Spleen (tissue), 11 donors: ENCODE data around the gene WIPF2. TPM values are rescaled to one million over a fixed set of nuclear protein-coding genes. Genes with fewer than 3 reads are reported as not detected.

Experiments
- DNase-seq: peaks from one replicate; pipeline ENCODE4 v3.0.0-alpha.2; 2020
- H3K27ac ChIP-seq, 8 donors: fragments of 200-600 bp; sonication (generic) in 7 of 8; 1 replicate in 4 of 8; 2 replicates in 4 of 8; pipeline versions ENCODE4 v1.5.0 to v1.8.0; 2016 to 2021; ENCODE audit warnings: inconsistent platforms in 4 of 8, mild to moderate bottlenecking in 4 of 8, moderate library complexity in 1 of 8
- H3K27me3 ChIP-seq, 7 donors: fragments of 200-600 bp; sonication (generic) in 6 of 7; replicated peaks in 1 of 7; 1 replicate in 4 of 7; 2 replicates in 3 of 7; pipeline versions ENCODE4 v1.5.0 to v1.8.0; 2016 to 2021; ENCODE audit warnings: inconsistent platforms in 3 of 7, mild to moderate bottlenecking in 1 of 7
- H3K36me3 ChIP-seq, 6 donors: fragments of 200-600 bp; sonication (generic) in 5 of 6; 1 replicate in 4 of 6; 2 replicates in 2 of 6; pipeline versions ENCODE4 v1.5.0 to v1.8.0; 2016 to 2021; ENCODE audit warnings: inconsistent platforms in 2 of 6
- H3K4me1 ChIP-seq, 6 donors: fragments of 200-600 bp; sonication (generic) in 5 of 6; 1 replicate in 3 of 6; 2 replicates in 3 of 6; pipeline versions ENCODE4 v1.5.0 to v1.8.0; 2016 to 2021; ENCODE audit warnings: inconsistent platforms in 3 of 6
- H3K4me3 ChIP-seq, 8 donors: fragments of 200-600 bp; sonication (generic) in 7 of 8; 1 replicate in 4 of 8; 2 replicates in 4 of 8; pipeline versions ENCODE4 v1.5.0 to v1.8.0; 2016 to 2021; ENCODE audit warnings: inconsistent platforms in 4 of 8, mild to moderate bottlenecking in 4 of 8, moderate library complexity in 2 of 8
- H3K9me3 ChIP-seq, 8 donors: fragments of 200-600 bp; sonication (generic) in 7 of 8; 1 replicate in 4 of 8; 2 replicates in 4 of 8; pipeline versions ENCODE4 v1.5.0 to v1.8.0; 2016 to 2021; ENCODE audit warnings: inconsistent platforms in 4 of 8
- POLR2A ChIP-seq, 3 donors: fragments of 450-650 bp; IDR thresholded peaks; one replicate each; pipeline ENCODE4 v1.5.1; 2017; ENCODE audit warnings: antibody characterized with exemption in 3 of 3, mild to moderate bottlenecking in 1 of 3
- POLR2AphosphoS5 ChIP-seq, 3 donors: sonication (generic); formaldehyde crosslinking; IDR thresholded peaks; one replicate each; pipeline ENCODE4 v1.5.1; 2017; ENCODE audit warnings: antibody characterized with exemption in 3 of 3
- WGBS, 5 donors: extraction: QIAGEN DNeasy Blood & Tissue Kit in 3 of 5; methylation state at CpG; one replicate each; pipeline versions ENCODE4 v1.1.5 to v1.1.7; 2013 to 2018; 5-methylcytosine and 5-hydroxymethylcytosine counted together
- intact Hi-C: fragments of 100-400 bp; cut with DNase I; formaldehyde crosslinking; loops from one replicate; pipeline ENCODE4 v1.15.0; 2023; ENCODE audit warnings: low total_unique reads
- polyA plus RNA-seq, 3 donors: library from polyadenylated mRNA; stranded (reverse); fragments of 200-250 nt; gene quantifications; one replicate each; pipeline ENCODE4 v1.2.1, GENCODE V29; 2013
- total RNA-seq, 7 donors: library from RNA; depleted of rRNA in 3 of 7; stranded (reverse); fragments of >200 nt in 3 of 7; fragmentation: NEBNext Ultra II Directional in 4 of 7; extraction: Animal tissue kit (Norgen Biotek cat#: 25700) in 4 of 7; gene quantifications; one replicate each; pipeline versions ENCODE4 v1.1.0 to v1.2.1, GENCODE V29; 2016 to 2021
- TF ChIP-seq, protein P1 (sequence below), 11 experiments: fragments of 200-600 bp in 7 of 11; fragments of 450-650 bp in 4 of 11; sonication (generic) in 4 of 11; IDR thresholded peaks in 8 of 11; conservative IDR thresholded peaks in 3 of 11; 1 replicate in 7 of 11; 2 replicates in 4 of 11; pipeline versions ENCODE4 v1.4.0 to v1.8.0; 2016 to 2021; ENCODE audit warnings: antibody characterized with exemption in 11 of 11, inconsistent platforms in 4 of 11, mild to moderate bottlenecking in 1 of 11
- donor health status: healthy with polysubstance abuse.
- donor health status: DM: no; HTN: no; CAD: no; lungs with moderate emphysema.
- donor health status: DM: no; HTN: no; CAD: no.
- donor health status: Bipolar disorder and iron deficiency.
- donor health status: healthy.
- donor health status: DM: no; HTN: no; CAD: no.
- donor health status: DM: yes; HTN: yes; CAD: no.

WIPF2 gene
- total and polyA plus RNA-seq, 10 donors = 3.7 to 43.2 (median 20.1) TPM

DNA sequence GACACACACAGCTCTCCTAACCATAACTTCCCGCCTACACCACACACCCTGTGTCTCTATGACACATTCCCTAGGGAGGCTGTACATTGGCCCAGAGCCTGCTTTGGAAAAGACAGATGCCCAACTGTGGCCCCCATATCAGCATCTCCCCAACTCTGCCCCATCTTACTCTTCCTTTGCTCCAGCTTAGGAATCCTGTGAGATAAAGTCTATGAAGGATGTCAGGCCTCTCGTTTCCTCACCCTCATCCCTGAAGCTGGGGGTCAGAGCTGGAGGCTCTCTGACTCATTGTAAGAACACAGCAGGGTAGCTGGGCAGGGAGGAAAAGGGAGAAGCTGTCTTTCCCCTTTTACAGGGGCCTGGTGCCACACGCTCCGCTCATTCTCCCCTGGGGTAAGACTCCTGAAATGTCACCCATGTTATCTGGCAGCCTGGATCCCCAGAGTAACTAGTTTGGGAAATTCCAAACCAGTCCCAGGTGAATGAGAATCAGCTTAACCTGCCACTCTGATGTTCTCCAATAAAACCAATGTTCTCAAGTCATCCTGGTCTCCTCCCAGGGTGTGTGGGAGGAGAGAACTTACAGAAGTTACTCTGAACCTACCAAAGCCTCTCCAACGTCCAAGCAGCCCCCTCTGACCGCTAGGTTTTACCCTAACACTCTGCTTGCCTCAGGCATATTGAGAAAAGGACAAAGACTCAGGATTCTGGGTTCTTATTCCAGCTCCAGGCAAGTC, 39.0 kb upstream of the WIPF2 start:
- Histone ChIP-seq H3K36me3 (peaks cover 0 to 32% (median 4%) of the 10 kb centered on the region in 6 donors), H3K9me3 (no peaks in the 10 kb centered on the region), H3K4me1 (peaks cover 4 to 24% (median 20%) of the 10 kb centered on the region in 6 donors), H3K27me3 (peaks cover 0 to 15% (median 6%) of the 10 kb centered on the region in 7 donors), H3K27ac (no peak overlapping the region), H3K4me3 (no peak overlapping the region)
- intact Hi-C loops = no loop called here
- TF ChIP-seq POLR2AphosphoS5 (IDR thresholded peaks at IDR 0.05) (no peak), POLR2A (IDR thresholded peaks at IDR 0.05) (no peak)
- TF ChIP-seq, protein P1, sequence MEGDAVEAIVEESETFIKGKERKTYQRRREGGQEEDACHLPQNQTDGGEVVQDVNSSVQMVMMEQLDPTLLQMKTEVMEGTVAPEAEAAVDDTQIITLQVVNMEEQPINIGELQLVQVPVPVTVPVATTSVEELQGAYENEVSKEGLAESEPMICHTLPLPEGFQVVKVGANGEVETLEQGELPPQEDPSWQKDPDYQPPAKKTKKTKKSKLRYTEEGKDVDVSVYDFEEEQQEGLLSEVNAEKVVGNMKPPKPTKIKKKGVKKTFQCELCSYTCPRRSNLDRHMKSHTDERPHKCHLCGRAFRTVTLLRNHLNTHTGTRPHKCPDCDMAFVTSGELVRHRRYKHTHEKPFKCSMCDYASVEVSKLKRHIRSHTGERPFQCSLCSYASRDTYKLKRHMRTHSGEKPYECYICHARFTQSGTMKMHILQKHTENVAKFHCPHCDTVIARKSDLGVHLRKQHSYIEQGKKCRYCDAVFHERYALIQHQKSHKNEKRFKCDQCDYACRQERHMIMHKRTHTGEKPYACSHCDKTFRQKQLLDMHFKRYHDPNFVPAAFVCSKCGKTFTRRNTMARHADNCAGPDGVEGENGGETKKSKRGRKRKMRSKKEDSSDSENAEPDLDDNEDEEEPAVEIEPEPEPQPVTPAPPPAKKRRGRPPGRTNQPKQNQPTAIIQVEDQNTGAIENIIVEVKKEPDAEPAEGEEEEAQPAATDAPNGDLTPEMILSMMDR (IDR thresholded peaks at IDR 0.05 in 8 of 11, conservative IDR thresholded peaks at IDR 0.05 in 3 of 11) = no peak
- 74 to 87% (median 82%) methylated on average over 6 of the region's 6 CpGs for WGBS, 5 donors
- no peak for DNase-seq

- H3K4me1 ChIP-seq = peaks cover 4 to 24% (median 20%) of the 10 kb centered on the region in 6 donors
- DNase-seq = no peak
- 76 to 84% (median 79%) methylated on average over 3 to 5 of the region's 5 CpGs for WGBS, 5 donors
- H3K4me3 ChIP-seq = no peak overlapping the region
- H3K27ac ChIP-seq = no peak overlapping the region
- intact Hi-C loops = no loop called here
- peaks cover 0 to 15% (median 6%) of the 10 kb centered on the region in 7 donors for H3K27me3 ChIP-seq
- H3K36me3 ChIP-seq = peaks cover 0 to 26% (median 3%) of the 10 kb centered on the region in 6 donors
- H3K9me3 ChIP-seq = no peaks in the 10 kb centered on the region
- no peak for TF ChIP-seq POLR2A (IDR thresholded peaks at IDR 0.05)
- no peak for TF ChIP-seq POLR2AphosphoS5 (IDR thresholded peaks at IDR 0.05)
- TF ChIP-seq, protein P1 (IDR thresholded peaks at IDR 0.05 in 8 of 11, conservative IDR thresholded peaks at IDR 0.05 in 3 of 11) = no peak
These were observed 38.4 kb upstream of the WIPF2 start for GRCh38 chr17:40180694-40181093.

- Histone ChIP-seq H3K36me3 (peaks cover 0 to 21% (median under 1%) of the 10 kb centered on the region in 6 donors), H3K4me3 (no peak overlapping the region), H3K4me1 (peaks cover 4 to 24% (median 20%) of the 10 kb centered on the region in 6 donors), H3K27ac (no peak overlapping the region), H3K9me3 (no peaks in the 10 kb centered on the region), H3K27me3 (peaks cover 0 to 15% (median 6%) of the 10 kb centered on the region in 7 donors)
- peak; percentile 20 for DNase-seq
- 59 to 79% (median 64%) methylated on average over 6 to 8 of the region's 8 CpGs for WGBS, 5 donors
- no peak for TF ChIP-seq POLR2AphosphoS5 (IDR thresholded peaks at IDR 0.05)
- TF ChIP-seq, protein P1 (IDR thresholded peaks at IDR 0.05 in 8 of 11, conservative IDR thresholded peaks at IDR 0.05 in 3 of 11) = no peak
- TF ChIP-seq POLR2A (IDR thresholded peaks at IDR 0.05) = no peak
- intact Hi-C loops = no loop called here
These were observed 37.9 kb upstream of the WIPF2 start for GRCh38 chr17:40181205-40181604.

- Histone ChIP-seq H3K27me3 (peaks cover 0 to 12% (median 6%) of the 10 kb centered on the region in 7 donors), H3K4me1 (peaks cover 0 to 13% (median 10%) of the 10 kb centered on the region in 6 donors), H3K36me3 (peaks cover 0 to 12% (median 0%) of the 10 kb centered on the region in 6 donors), H3K27ac (no peak overlapping the region), H3K4me3 (no peak overlapping the region), H3K9me3 (no peaks in the 10 kb centered on the region)
- intact Hi-C loops = no loop called here
- TF ChIP-seq POLR2A (IDR thresholded peaks at IDR 0.05) (no peak), POLR2AphosphoS5 (IDR thresholded peaks at IDR 0.05) (no peak)
- TF ChIP-seq, protein P1 (IDR thresholded peaks at IDR 0.05 in 8 of 11, conservative IDR thresholded peaks at IDR 0.05 in 3 of 11) = no peak
- DNase-seq = peak; percentile 24
- 88 to 93% (median 92%) methylated on average over 6 of the region's 6 CpGs for WGBS, 5 donors
These were observed 36.5 kb upstream of the WIPF2 start for GRCh38 chr17:40182606-40183005.
